ENCODE data around the gene ARHGEF19.

Gene ARHGEF19

GRCh38 chr1:16241221-16241708, 28.8 kb upstream of the ARHGEF19 start:
- H3K4me3 ChIP-seq (ENCODE audit: low read depth, low read length), result no peak overlapping the region
- no peak for DNase-seq (ENCODE audit: low read depth)
- TF ChIP-seq MYC (IDR thresholded peaks at IDR 0.05; ENCODE audit: low read depth, low read length) (no peak), POLR2A (IDR thresholded peaks at IDR 0.05; ENCODE audit: extremely low read depth, insufficient read length) (no peak), MAX (IDR thresholded peaks at IDR 0.05; ENCODE audit: low read depth, low read length) (no peak), CTCF (IDR thresholded peaks at IDR 0.05; ENCODE audit: low read depth, low read length) (no peak)

- no peak for TF ChIP-seq MYC (IDR thresholded peaks at IDR 0.05; ENCODE audit: low read depth, low read length)
- TF ChIP-seq POLR2A (IDR thresholded peaks at IDR 0.05; ENCODE audit: extremely low read depth, insufficient read length), result no peak
- no peak for TF ChIP-seq MAX (IDR thresholded peaks at IDR 0.05; ENCODE audit: low read depth, low read length)
- no peak for TF ChIP-seq CTCF (IDR thresholded peaks at IDR 0.05; ENCODE audit: low read depth, low read length)
- H3K4me3 ChIP-seq (ENCODE audit: low read depth, low read length), result no peak overlapping the region
- DNase-seq (ENCODE audit: low read depth), result no peak
Observed at GRCh38 chr1:16239972-16240491, 27.6 kb upstream of the ARHGEF19 start.

- H3K4me3 ChIP-seq (ENCODE audit: low read depth, low read length), result peak overlapping the region; percentile 63
- no peak for DNase-seq (ENCODE audit: low read depth)
Observed at GRCh38 chr1:16237343-16237830, 24.9 kb upstream of the ARHGEF19 start.

GRCh38 chr1:16236511-16237342, 24.3 kb upstream of the ARHGEF19 start, which contains the start of gene CPLANE2:
TSS of gene CPLANE2 (minus strand) at chr1:16237183. CDS start at chr1:16236742, 441 bp downstream.
- DNase-seq (ENCODE audit: low read depth), result peak; percentile 93
- TF ChIP-seq MAX (IDR thresholded peaks at IDR 0.05; ENCODE audit: low read depth, low read length), result peak; percentile 74
- TF ChIP-seq POLR2A (IDR thresholded peaks at IDR 0.05; ENCODE audit: extremely low read depth, insufficient read length), result peak; percentile 66
- no peak for TF ChIP-seq MYC (IDR thresholded peaks at IDR 0.05; ENCODE audit: low read depth, low read length)
- peak within 1 kb of the TSS; percentile 75 for H3K4me3 ChIP-seq (ENCODE audit: low read depth, low read length)

More at GRCh38 chr1:16237343-16237830, 24.9 kb upstream of the ARHGEF19 start:
- TF ChIP-seq CTCF (IDR thresholded peaks at IDR 0.05; ENCODE audit: low read depth, low read length) (no peak), MYC (IDR thresholded peaks at IDR 0.05; ENCODE audit: low read depth, low read length) (no peak), MAX (IDR thresholded peaks at IDR 0.05; ENCODE audit: low read depth, low read length) (no peak), POLR2A (IDR thresholded peaks at IDR 0.05; ENCODE audit: extremely low read depth, insufficient read length) (no peak)

- DNase-seq (ENCODE audit: low read depth), result peak; percentile 65
- TF ChIP-seq POLR2A (IDR thresholded peaks at IDR 0.05; ENCODE audit: extremely low read depth, insufficient read length), result no peak
- TF ChIP-seq CTCF (IDR thresholded peaks at IDR 0.05; ENCODE audit: low read depth, low read length), result peak; percentile 29
- H3K4me3 ChIP-seq (ENCODE audit: low read depth, low read length), result peak overlapping the region; percentile 75
Observed at GRCh38 chr1:16235944-16236510, 23.6 kb upstream of the ARHGEF19 start.

- H3K4me3 ChIP-seq (ENCODE audit: low read depth, low read length), result no peak overlapping the region
- no peak for DNase-seq (ENCODE audit: low read depth)
- no peak for TF ChIP-seq CTCF (IDR thresholded peaks at IDR 0.05; ENCODE audit: low read depth, low read length)
Observed at GRCh38 chr1:16235347-16235746, 22.9 kb upstream of the ARHGEF19 start.
